Inflammatory macrophage treated with lipopolysaccharide for 1 hour (primary cell): ENCODE measurements around the gene PIK3R1.
"Not testable (repeated sequence)": the region's sequence is repeated elsewhere in the genome, so short reads cannot be mapped to it uniquely, and the experiment has no call there.

Source experiments
- DNase-seq, 2 donors: peaks; one replicate each; pipeline ENCODE4 v3.0.0-alpha.2; 2020 to 2022

The PIK3R1 gene

DNA sequence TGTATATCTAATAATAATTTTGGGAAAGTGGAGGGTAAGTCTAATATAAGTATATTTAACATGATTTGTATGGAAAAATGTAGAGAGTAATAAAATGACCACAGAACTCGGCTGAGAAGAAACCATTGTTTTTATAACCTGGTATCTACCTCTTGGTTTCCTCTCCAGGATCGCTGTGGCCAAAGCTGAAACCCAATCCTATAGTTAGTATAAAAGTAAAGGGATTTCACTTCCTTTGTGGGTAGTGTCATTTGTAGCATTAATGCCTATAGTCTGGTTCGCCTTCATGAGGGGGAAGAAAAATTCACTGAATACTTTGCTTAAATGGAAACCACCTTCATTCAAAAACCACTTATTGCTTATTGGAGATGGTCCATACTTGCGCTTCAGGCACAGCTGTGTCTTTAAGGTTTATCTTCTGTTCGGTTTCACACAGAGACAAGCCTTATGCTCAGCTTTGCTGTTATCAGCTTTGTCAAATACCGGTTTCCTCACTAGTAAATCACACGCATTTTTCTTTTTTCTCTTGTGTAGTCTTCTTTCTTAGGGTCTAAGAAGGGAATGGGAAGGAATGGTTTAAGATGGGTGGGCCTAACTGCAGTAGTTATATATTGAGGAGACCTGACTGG, 12.1 kb downstream of the PIK3R1 start:
- DNase-seq = no peak

GRCh38 chr5:68229416-68229815, 13.9 kb downstream of the PIK3R1 start:
- DNase-seq = no peak

DNA sequence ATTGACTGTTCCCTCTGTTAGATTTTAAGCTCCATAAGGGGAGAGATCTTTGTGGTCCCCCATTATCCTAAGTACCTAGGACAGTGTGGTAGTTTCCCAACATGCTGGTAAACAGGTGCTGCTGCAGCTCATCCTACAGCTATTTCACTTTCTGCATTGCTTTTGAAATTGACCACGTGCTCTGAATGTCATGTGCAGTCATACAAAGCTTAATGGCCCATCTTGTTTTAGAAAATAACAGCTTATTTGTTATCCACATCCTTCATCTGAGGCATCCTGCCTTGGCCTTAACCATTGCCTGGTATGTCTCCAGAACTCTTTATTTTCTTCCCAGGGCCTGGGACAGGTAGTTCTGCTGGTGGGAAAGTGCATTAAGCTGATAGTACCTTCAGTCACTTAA, 14.7 kb downstream of the PIK3R1 start:
- DNase-seq = no peak

- no peak for DNase-seq
Measured at GRCh38 chr5:68231414-68232076, 16.0 kb downstream of the PIK3R1 start.

DNA sequence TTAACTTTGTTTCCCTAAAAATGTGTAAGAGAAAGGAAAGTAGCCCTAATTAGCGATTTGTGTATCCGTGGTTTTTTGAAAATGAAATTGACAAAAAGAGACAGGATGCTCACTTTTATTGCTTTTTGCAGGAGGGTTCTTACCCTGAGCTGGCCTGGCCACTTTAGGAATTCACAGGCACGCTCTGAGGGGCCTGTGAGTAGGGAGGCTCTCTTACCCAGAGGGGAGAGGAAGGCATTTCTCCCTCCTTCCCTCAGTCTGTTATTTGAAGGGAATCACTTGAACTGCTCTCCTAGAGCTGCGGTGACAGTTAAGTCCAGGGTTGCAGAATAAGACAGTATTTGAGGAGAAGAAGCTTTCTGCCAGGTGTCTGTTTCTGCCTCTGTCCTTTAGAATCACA, 16.7 kb downstream of the PIK3R1 start:
- DNase-seq = no peak

GRCh38 chr5:68233075-68233474, 17.5 kb downstream of the PIK3R1 start:
- no peak for DNase-seq

- not testable (repeated sequence) for DNase-seq
Measured at GRCh38 chr5:68235229-68235628, 19.7 kb downstream of the PIK3R1 start.

DNA sequence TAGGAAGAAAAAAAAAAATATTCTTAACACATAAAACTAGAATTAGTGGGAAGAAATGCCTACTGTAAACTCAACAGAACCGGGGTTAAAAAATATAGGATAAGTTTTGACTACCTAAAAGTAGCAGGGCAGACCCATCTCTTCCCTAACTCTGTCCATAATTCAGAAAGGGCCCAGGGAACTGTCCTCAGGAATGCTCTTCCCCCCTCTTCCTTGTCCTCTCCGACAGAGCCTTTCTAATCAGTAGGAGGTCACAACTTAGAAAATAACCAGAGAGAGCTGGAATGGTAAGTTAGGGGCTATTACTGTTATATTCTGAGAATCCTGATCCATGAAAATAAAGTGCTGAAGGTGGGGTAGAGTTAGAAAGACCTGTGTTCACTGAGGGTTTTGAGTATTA, 22.2 kb downstream of the PIK3R1 start:
- DNase-seq = no peak

- DNase-seq = peak; percentile 49 to 50
Measured at GRCh38 chr5:68239487-68239886, 23.9 kb downstream of the PIK3R1 start.

GRCh38 chr5:68240202-68240601, 24.6 kb downstream of the PIK3R1 start:
- peak; percentile 51 to 59 for DNase-seq

GRCh38 chr5:68240771-68241170, 25.2 kb downstream of the PIK3R1 start:
- no peak for DNase-seq

- DNase-seq = no peak
Measured at GRCh38 chr5:68242743-68243142, 27.2 kb downstream of the PIK3R1 start.

DNA sequence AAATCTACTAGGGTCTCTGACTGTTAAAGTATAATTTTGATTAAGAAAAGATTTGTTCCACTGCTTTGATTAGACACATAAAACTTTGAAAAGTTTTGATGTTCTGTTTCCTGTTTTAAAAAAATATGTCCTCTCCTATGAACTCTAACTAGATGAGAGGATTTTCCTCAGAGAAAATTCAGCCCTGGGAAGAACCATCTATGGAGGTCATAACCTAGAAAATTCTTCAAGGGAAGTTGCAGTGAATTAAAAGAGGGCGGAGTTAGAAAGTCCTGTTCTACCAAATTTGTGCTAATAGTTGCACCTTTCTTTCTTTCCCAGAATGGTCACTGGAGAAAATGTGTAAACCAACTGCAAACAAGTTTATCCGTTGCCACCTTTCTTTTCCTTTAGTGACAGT, 27.7 kb downstream of the PIK3R1 start:
- DNase-seq = no peak

DNA sequence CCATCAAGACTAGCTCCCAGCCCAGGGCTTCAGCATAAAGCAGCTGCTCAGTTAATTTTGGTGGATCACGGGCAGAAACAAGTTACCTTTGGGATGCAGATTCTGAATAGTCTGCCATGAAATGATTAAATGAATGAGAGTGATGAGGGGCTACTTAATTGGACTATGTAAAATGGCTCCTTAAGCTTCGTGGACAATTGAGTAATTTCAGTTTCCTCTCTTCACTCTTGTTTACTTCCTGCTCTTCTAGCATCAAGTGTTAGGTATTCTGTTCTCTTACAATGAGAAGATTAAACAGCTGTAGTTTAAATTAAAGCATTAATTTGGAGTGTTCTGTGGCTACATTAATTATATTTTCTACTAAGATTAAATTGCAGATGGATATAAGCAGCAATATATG, 28.1 kb downstream of the PIK3R1 start:
- no peak for DNase-seq

GRCh38 chr5:68245319-68245718, 29.8 kb downstream of the PIK3R1 start:
- DNase-seq = no peak

- no peak for DNase-seq
Measured at GRCh38 chr5:68246802-68247201, 31.2 kb downstream of the PIK3R1 start.

DNA sequence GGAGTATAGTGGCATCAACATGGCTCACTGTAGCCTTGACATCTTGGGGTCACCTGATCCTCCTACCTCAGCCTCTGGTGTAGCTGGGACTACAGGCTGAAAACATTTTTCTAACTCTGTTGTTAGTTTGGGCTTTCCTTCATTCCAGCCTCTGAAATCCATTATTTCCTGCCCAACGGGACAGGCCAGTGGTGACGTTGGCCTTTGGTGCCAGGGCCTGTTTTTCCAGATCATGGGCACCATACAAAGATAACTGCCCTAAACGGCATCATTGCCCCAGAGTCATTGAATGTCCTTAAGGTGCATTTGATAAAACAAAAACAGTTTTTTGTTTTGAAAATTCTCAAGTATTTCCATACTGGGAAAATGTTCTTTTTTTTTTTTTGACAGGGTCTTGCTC, 32.1 kb downstream of the PIK3R1 start:
- DNase-seq = no peak

DNA sequence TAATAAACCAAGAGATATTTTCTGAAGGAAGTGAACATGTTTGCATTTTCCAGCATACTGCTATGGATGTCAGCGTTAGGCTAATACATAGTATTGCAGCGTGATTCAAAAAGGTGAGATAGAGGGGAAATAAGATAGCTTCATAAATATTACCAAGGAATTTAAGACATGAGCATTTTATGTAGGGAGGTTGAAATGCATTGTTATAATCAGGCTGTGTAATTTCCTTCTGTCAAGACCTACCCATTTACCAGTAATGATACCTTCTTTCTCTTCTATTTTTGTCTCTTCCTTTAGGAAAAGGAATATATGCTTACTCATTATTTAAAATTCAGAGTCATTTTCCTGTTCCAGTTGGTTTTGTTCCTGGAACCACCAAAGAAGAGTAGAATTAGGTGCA, 33.3 kb downstream of the PIK3R1 start:
- no peak for DNase-seq

DNA sequence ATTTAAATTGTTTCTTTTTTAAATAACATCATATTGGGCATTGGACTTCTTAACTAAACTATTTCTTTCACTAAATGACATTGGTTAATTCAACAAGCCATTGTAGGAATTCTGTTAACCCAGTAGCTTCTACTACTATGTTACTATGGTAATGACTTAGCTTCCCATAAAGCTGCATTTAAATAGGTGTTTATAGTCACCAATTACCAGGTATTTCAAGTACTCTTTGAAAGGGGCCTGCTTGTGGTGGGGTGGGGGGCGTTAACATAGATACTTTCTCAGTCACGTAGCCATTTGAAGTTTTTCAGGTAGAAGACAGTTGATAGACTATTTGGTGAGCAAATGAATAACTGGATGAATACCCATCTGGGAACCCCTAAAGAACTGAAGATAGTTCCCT, 34.0 kb downstream of the PIK3R1 start:
- no peak for DNase-seq

- DNase-seq = peak; percentile 27 to 32
Measured at GRCh38 chr5:68250661-68251298, 35.2 kb downstream of the PIK3R1 start.

- peak; percentile 75 to 83 for DNase-seq
Measured at GRCh38 chr5:68251386-68251785, 35.8 kb downstream of the PIK3R1 start.

- DNase-seq = no peak
Measured at GRCh38 chr5:68251804-68252522, 36.4 kb downstream of the PIK3R1 start.
